Measurements from ENCODE around the gene CTU2. TPM values are rescaled to one million over a fixed set of nuclear protein-coding genes. Genes with fewer than 3 reads are reported as not detected.

Gene CTU2
- total and polyA plus RNA-seq, 10 of the 15 experiments (the other 5 are each of a cell fraction or from before 2014, with no cell fraction given): 0.32 to 44.5 (median 18.2) TPM

GRCh38 chr16:88716601-88717001, 10.3 kb downstream of the CTU2 start:
- peaks cover 13 to 54% of the 10 kb centered on the region in 2 experiments for H3K36me3 ChIP-seq (ENCODE audit: control insufficient read depth in 2 of 2, insufficient read depth in 2 of 2, low read length in 1 of 2)
- ChIA-PET RAD21 (ENCODE audit: unreplicated experiment) (no interaction called here), SMC1A (ENCODE audit: uncharacterized antibody, unreplicated experiment) (no interaction called here), CTCF (no interaction called here), POLR2A (no interaction called here)
- H3K9me3 ChIP-seq (replicated peaks; ENCODE audit: control insufficient read depth, insufficient read depth, low read length): no peaks in the 10 kb centered on the region
- no peaks in the 10 kb centered on the region for H4K20me1 ChIP-seq (ENCODE audit: control insufficient read depth, insufficient read depth)
- H3K4me2 ChIP-seq (ENCODE audit: control insufficient read depth, insufficient read depth): no peak overlapping the region
- in situ Hi-C loops (cut with MboI): no loop called here
- no peaks in the 10 kb centered on the region for H3K79me2 ChIP-seq (ENCODE audit: control insufficient read depth, insufficient read depth, low read length)
- ATAC-seq (no peak), DNase-seq (ENCODE audit: low read depth, low spot score) (no peak), FAIRE-seq (no peak)
- no peak overlapping the region for H3K4me3 ChIP-seq
- H3K4me1 ChIP-seq (ENCODE audit: control insufficient read depth, insufficient read depth, low read length): no peaks in the 10 kb centered on the region
- intact Hi-C loops (cut with micrococcal nuclease; ENCODE audit: unreplicated experiment): no loop called here
- H3K27me3 ChIP-seq (replicated peaks in 1 of 2; ENCODE audit: control insufficient read depth in 2 of 2, insufficient read depth in 2 of 2, low read length in 1 of 2): no peaks in the 10 kb centered on the region
- H3K27ac ChIP-seq (ENCODE audit: control insufficient read depth, insufficient read depth): no peak overlapping the region
- no peak overlapping the region for H2AFZ ChIP-seq (ENCODE audit: control insufficient read depth, low read depth, low read length)
- TF ChIP-seq ESRRA (IDR thresholded peaks at IDR 0.05; ENCODE audit: low read length) (no peak), POU2F2 (IDR thresholded peaks at IDR 0.05; ENCODE audit: borderline replicate concordance, low read depth, low read length) (no peak), NR2C2 (IDR thresholded peaks at IDR 0.05; ENCODE audit: borderline replicate concordance, control insufficient read depth, insufficient read length, low read depth) (no peak), KLF5 (IDR thresholded peaks at IDR 0.05; ENCODE audit: partially characterized antibody) (no peak), IKZF1 (conservative IDR thresholded peaks at IDR 0.05) (no peak), LARP7 (IDR thresholded peaks at IDR 0.05) (no peak), RFX5 (IDR thresholded peaks at IDR 0.05; ENCODE audit: low read depth, low read length) (no peak), RAD51 (IDR thresholded peaks at IDR 0.05) (no peak), ZNF384 (IDR thresholded peaks at IDR 0.05; ENCODE audit: borderline replicate concordance, low read depth, low read length) (no peak)
- TF ChIP-seq, protein P1, sequence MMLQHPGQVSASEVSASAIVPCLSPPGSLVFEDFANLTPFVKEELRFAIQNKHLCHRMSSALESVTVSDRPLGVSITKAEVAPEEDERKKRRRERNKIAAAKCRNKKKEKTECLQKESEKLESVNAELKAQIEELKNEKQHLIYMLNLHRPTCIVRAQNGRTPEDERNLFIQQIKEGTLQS (IDR thresholded peaks at IDR 0.05; ENCODE audit: borderline replicate concordance, extremely low read depth, low read depth, low read length): no peak
- TF ChIP-seq, protein P2, sequence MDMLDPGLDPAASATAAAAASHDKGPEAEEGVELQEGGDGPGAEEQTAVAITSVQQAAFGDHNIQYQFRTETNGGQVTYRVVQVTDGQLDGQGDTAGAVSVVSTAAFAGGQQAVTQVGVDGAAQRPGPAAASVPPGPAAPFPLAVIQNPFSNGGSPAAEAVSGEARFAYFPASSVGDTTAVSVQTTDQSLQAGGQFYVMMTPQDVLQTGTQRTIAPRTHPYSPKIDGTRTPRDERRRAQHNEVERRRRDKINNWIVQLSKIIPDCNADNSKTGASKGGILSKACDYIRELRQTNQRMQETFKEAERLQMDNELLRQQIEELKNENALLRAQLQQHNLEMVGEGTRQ (IDR thresholded peaks at IDR 0.05; ENCODE audit: borderline replicate concordance, low read depth, low read length): no peak
- BruUV-seq (replicated peaks): no TSS peak
- WGBS (ENCODE audit: insufficient coverage, insufficient replicate concordance, low lambda C conversion rate, missing lambda C conversion rate): 96% methylated on average over 20 of the region's 21 CpGs
- H3K9ac ChIP-seq (ENCODE audit: control insufficient read depth, insufficient read depth, low read length): no peak overlapping the region

All from GM12878 (cell line).